Ectodermal cell (in vitro differentiated cells): Measurements from ENCODE around the gene PEAK1.
"Not testable (repeated sequence)": the region's sequence is repeated elsewhere in the genome, so short reads cannot be mapped to it uniquely, and the experiment has no call there.

Experiments used
- H3K27ac ChIP-seq: 2 replicates; pipeline ENCODE4 v1.7.0; 2013; ENCODE audit warnings: mild to moderate bottlenecking, low read depth, low read length; ENCODE audit not compliant: insufficient read depth, poor library complexity, severe bottlenecking
- H3K27me3 ChIP-seq: 2 replicates; pipeline ENCODE4 v1.7.0; 2013; ENCODE audit warnings: mild to moderate bottlenecking, low read length; ENCODE audit not compliant: insufficient read depth, control insufficient read depth, poor library complexity, severe bottlenecking
- H3K36me3 ChIP-seq: one replicate; pipeline ENCODE4 v1.7.0; 2013; ENCODE audit warnings: low read length; ENCODE audit not compliant: control insufficient read depth, insufficient read depth
- H3K4me1 ChIP-seq: one replicate; pipeline ENCODE4 v1.7.0; 2013; ENCODE audit warnings: low read length; ENCODE audit not compliant: control insufficient read depth, insufficient read depth
- H3K4me3 ChIP-seq: 2 replicates; pipeline ENCODE4 v1.7.0; 2013; ENCODE audit warnings: low read depth, low read length, control low read depth; ENCODE audit not compliant: insufficient read depth
- H3K9me3 ChIP-seq: 2 replicates; pipeline ENCODE4 v1.7.0; 2013; ENCODE audit warnings: mild to moderate bottlenecking, low read length, moderate library complexity; ENCODE audit not compliant: control insufficient read depth
- WGBS, 2 experiments: methylation state at CpG; one replicate each; pipeline ENCODE4 v1.1.7; 2013; ENCODE audit warnings: missing lambda C conversion rate in 2 of 2; 5-methylcytosine and 5-hydroxymethylcytosine counted together

The PEAK1 gene

DNA sequence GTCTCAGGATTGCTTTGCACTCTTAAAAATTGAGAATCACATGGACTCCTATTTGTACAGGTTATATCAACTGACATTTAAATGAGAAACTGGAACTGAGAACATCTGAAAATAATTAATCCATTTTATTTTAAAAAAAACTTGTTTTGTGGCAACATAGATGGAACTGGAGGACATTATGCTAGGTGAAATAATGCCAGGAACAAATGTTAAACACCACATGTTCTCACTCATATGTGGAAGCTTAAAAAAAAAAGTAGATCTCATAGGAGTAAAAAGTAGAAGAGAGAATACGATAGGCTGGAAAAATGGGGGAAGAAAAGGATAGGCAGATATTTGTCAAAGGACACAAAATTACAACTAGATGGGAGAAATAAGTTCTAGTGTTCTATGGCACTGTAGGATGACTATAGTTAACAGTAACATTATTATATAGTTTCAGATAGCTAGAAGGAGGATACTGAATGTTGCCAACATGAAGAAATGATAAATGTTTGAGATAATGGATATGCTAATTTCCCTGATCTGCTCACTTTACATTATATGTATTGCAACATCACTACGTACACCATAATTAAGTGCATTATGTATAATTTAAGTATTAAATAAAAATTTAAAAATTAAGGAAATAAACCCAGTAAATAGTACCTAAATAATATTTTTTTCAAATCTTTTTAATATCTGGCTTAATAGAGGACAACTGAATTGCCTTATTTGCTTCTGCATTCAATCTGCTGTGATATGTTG is 248.5 kb downstream of the PEAK1 start:
- H3K36me3 ChIP-seq: no peaks in the 10 kb centered on the region
- H3K27ac ChIP-seq: no peak overlapping the region
- H3K4me3 ChIP-seq: no peak overlapping the region
- H3K9me3 ChIP-seq: no peaks in the 10 kb centered on the region
- H3K27me3 ChIP-seq: no peaks in the 10 kb centered on the region
- WGBS, 2 experiments: 91 to 100% methylated on average over 1 of the region's 2 CpGs
- H3K4me1 ChIP-seq: no peaks in the 10 kb centered on the region

GRCh38 chr15:77168616-77169015 is 251.3 kb downstream of the PEAK1 start:
- H3K36me3 ChIP-seq: no peaks in the 10 kb centered on the region
- H3K4me1 ChIP-seq: no peaks in the 10 kb centered on the region
- H3K4me3 ChIP-seq: no peak overlapping the region
- WGBS, 2 experiments: 93% methylated on average over 3 of the region's 3 CpGs
- H3K9me3 ChIP-seq: no peaks in the 10 kb centered on the region
- no peaks in the 10 kb centered on the region for H3K27me3 ChIP-seq
- no peak overlapping the region for H3K27ac ChIP-seq

DNA sequence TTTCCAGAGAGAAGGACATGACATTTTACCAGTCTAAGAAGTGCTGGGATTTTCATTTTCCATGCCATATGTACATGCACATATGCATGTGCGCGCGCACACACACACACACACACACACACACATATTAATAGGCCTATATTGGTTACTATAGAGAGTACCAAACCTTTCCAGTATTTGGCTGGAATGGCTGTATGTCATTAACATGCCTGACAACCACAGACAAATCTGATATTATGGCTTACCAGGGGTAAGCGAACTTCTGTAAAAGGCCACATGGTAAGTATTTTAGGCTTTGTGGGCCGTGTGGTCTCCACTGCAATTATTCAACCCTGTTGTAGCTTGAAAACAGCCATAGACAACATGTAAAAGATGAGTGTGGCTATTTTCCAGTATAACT is 251.8 kb downstream of the PEAK1 start:
- Histone ChIP-seq H3K36me3 (no peaks in the 10 kb centered on the region), H3K27me3 (no peaks in the 10 kb centered on the region), H3K4me3 (no peak overlapping the region), H3K27ac (no peak overlapping the region), H3K9me3 (no peaks in the 10 kb centered on the region), H3K4me1 (no peaks in the 10 kb centered on the region)
- WGBS, 2 experiments: 68 to 75% methylated on average over 4 to 5 of the region's 5 CpGs

DNA sequence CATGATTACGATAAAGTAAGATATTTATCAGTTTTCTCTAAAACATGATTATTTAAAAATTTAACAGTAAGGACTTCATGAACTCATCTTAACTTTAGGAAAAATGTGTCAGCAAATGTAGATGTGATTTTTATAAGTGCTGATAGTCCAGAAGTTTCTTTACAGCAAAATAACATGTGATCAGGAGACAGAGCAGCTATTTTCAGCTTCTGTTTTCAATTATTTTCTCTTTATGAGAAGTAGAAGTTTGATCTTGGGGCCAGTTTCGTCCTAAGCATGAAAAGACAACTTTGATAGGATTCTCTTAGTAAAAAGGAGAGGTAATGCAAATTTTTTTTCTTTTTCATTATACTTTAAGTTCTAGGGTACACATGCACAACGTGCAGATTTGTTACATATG is 252.5 kb downstream of the PEAK1 start:
- Histone ChIP-seq H3K27me3 (no peaks in the 10 kb centered on the region), H3K4me1 (no peaks in the 10 kb centered on the region), H3K4me3 (no peak overlapping the region), H3K36me3 (no peaks in the 10 kb centered on the region), H3K27ac (no peak overlapping the region), H3K9me3 (no peaks in the 10 kb centered on the region)
- WGBS, 2 experiments: 93 to 100% methylated on average over 2 to 3 of the region's 3 CpGs

GRCh38 chr15:77163781-77164384 is 256.0 kb downstream of the PEAK1 start:
- Histone ChIP-seq H3K27me3 (no peaks in the 10 kb centered on the region), H3K27ac (no peak overlapping the region), H3K9me3 (no peaks in the 10 kb centered on the region), H3K4me3 (no peak overlapping the region), H3K4me1 (no peaks in the 10 kb centered on the region), H3K36me3 (no peaks in the 10 kb centered on the region)
- WGBS, 2 experiments: 80% methylated on average over 7 of the region's 7 CpGs

GRCh38 chr15:77162872-77163633 is 256.9 kb downstream of the PEAK1 start:
- no peak overlapping the region for H3K4me3 ChIP-seq
- no peaks in the 10 kb centered on the region for H3K36me3 ChIP-seq
- 95 to 98% methylated on average over 2 to 3 of the region's 4 CpGs for whole genome bisulfite sequencing, 2 experiments
- H3K4me1 ChIP-seq: no peaks in the 10 kb centered on the region
- H3K27ac ChIP-seq: no peak overlapping the region
- no peaks in the 10 kb centered on the region for H3K27me3 ChIP-seq
- H3K9me3 ChIP-seq: no peaks in the 10 kb centered on the region

DNA sequence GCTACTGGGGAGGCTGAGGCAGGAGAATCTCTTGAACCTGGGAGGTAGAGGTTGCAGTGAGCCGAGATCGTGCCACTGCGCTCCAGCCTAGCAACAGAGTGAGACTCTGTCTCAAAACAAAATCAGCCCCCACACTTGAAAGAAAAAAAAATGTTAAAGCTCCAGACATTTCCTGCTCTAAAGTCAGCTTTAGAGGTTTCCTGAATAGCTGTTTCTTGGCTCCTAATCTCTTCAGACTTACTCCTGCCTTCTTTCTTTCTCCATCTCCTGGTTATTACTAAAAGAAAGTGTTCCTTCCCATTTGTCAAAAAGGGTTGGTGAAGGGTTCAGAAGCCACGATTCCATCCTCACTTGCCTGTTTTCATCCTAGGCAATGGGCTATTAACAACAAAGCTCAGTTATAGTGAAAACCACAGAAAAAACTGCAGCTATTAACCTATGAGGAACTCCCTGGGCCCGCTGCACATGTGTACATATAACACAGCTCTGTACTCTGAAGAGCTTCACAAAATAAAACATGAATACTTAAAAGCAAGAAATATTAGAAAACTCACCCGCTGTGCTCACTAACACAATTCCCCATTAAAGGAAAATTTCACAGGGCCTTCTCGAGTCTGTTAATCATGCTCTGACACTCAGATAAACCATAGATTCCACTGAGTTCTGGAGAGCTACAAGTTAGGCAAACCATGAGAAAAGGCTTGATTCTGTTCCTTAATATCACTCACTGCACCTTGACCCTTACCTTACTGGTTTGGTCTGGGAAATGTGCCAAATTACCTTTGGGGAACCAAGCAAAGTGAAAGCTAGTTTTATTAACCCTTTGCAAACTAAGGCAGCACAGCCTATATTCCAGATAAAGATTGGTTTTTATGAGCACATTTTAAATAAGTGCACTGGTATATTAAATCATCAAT is 259.1 kb downstream of the PEAK1 start:
- Histone ChIP-seq H3K4me3 (no peak overlapping the region), H3K27ac (no peak overlapping the region), H3K9me3 (no peaks in the 10 kb centered on the region), H3K36me3 (peaks cover 8% of the 10 kb centered on the region), H3K27me3 (no peaks in the 10 kb centered on the region), H3K4me1 (no peaks in the 10 kb centered on the region)
- 90 to 96% methylated on average over 7 of the region's 7 CpGs for WGBS, 2 experiments

- not testable (repeated sequence) for H3K27me3 ChIP-seq, H3K4me3 ChIP-seq
- 81 to 85% methylated on average over 11 of the region's 11 CpGs for WGBS, 2 experiments
Observed at GRCh38 chr15:77156000-77156399, 263.9 kb downstream of the PEAK1 start.

DNA sequence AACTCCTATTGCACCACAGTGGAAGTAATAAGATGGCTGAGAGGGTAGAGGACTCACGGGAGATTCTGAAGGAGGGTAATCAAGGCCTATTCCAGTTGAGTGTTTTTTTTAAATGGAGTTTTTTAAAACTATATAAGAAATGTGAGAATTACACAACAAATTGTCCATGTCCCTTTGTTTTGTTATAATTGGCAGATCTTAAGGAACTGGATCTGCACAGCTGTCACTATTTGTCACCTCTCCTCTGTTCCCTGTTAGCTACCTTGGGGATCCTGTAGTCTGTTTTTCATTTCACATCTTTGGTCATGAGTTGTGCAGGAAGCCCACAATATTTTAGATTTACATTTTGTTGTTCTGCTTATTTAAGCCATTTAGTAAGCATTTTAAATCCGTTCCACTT is 271.7 kb downstream of the PEAK1 start:
- Histone ChIP-seq H3K4me3 (no peak overlapping the region), H3K27me3 (no peaks in the 10 kb centered on the region), H3K4me1 (no peaks in the 10 kb centered on the region), H3K36me3 (no peaks in the 10 kb centered on the region), H3K27ac (no peak overlapping the region), H3K9me3 (no peaks in the 10 kb centered on the region)
- WGBS, 2 experiments: 80 to 89% methylated on average over 1 to 2 of the region's 2 CpGs

More at GRCh38 chr15:77156000-77156399, 263.9 kb downstream of the PEAK1 start:
- not testable (repeated sequence) for H3K27ac ChIP-seq, H3K9me3 ChIP-seq, H3K4me1 ChIP-seq, H3K36me3 ChIP-seq
